ENCODE measurements around the gene FEV. TPM values are rescaled to one million over a fixed set of nuclear protein-coding genes. Genes with fewer than 3 reads are reported as not detected.
A peak's percentile ranks its signal among the peaks of the same experiment; 100 is the strongest.

FEV gene
- polyA plus RNA-seq, 3 donors from 2014 or later: not detected

DNA sequence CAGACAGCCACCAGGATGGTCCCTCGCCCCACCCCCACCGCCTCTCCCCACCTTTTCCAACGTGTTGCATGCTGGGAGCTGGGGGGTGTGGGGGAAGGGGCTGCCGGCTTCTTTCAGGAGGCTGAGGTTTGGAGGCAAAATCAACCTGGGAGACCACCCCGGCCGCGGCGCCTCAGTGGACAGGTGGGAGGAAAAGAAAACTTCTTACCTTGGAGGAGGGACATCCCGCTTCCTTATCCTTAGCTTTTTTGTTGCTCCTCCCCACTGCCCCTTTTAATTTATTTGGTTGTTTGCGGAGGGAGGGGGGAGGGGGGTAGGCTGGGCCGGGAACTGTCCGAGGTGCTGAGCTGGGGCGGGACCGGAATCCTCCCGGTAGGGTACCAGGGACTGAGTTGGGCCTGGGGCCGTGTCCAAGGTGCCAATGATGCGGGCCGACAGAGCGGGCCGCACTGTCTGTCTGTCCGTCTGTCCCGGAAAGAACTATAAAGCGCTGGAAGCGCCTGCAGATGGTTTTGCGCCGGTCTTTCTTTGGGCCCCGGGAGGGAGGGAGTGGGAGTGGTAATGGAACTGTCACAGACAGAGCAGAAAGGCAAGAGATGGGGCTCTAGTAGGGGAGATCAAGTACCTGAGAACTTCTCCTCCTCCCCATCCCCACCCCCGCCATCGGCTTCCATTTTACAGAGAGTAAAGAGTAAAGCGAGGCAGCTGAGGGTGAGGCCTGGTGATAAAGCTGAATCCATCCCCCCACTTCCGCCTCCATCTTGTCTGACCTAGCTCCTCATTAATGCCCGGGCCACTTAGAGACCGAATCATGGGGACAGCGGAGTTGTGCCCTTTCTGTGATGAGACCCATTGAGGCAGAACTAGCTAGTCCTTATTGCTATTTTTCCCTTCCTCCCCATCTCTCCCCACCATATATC is 23.1 kb downstream of the FEV start:
- Mint-ChIP-seq H3K9me3 (peaks cover 0 to 9% (median 2%) of the 10 kb centered on the region in 6 donors), H3K4me1 (peaks cover 5 to 19% of the 10 kb centered on the region in 2 donors), H3K27ac (no peak overlapping the region), H3K36me3 (peaks cover 0 to 3% (median 0%) of the 10 kb centered on the region in 3 donors), H3K27me3 (ENCODE audit: low read depth in 3 of 3) (peaks cover 23 to 33% (median 31%) of the 10 kb centered on the region in 3 donors), H3K4me3 (peak overlapping the region in 1 of 5 donors; percentile 17)
- no peak for DNase-seq

DNA sequence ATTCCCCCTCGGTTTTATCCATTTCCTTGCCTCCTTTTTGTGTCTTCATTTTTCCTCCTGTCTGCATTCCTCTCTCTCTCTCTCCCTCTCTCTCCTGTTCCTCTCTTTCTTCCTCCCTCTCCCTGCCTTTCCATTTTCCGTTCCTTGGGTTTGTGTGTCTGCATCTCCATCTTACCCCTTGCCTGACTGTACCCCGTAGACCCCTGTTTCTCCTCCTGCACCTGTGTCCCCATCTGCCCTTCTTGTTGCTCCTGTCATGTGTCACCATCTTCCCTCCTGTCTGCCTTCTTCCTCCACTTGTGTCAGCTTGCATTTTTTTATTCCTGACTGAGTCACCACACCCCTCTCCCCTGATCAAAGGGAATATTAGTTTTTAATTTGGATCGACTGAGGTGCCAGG is 23.8 kb downstream of the FEV start:
- peaks cover 23 to 33% (median 33%) of the 10 kb centered on the region in 3 donors for H3K27me3 Mint-ChIP-seq (ENCODE audit: low read depth in 3 of 3)
- H3K4me3 Mint-ChIP-seq: peak overlapping the region in 4 of 5 donors; percentile 6 to 64 (median 39)
- H3K27ac Mint-ChIP-seq: no peak overlapping the region
- H3K9me3 Mint-ChIP-seq: peaks cover 0 to 9% (median 2%) of the 10 kb centered on the region in 6 donors
- DNase-seq: no peak
- peaks cover 5 to 19% of the 10 kb centered on the region in 2 donors for H3K4me1 Mint-ChIP-seq
- H3K36me3 Mint-ChIP-seq: peaks cover 0 to 3% (median 0%) of the 10 kb centered on the region in 3 donors

DNA sequence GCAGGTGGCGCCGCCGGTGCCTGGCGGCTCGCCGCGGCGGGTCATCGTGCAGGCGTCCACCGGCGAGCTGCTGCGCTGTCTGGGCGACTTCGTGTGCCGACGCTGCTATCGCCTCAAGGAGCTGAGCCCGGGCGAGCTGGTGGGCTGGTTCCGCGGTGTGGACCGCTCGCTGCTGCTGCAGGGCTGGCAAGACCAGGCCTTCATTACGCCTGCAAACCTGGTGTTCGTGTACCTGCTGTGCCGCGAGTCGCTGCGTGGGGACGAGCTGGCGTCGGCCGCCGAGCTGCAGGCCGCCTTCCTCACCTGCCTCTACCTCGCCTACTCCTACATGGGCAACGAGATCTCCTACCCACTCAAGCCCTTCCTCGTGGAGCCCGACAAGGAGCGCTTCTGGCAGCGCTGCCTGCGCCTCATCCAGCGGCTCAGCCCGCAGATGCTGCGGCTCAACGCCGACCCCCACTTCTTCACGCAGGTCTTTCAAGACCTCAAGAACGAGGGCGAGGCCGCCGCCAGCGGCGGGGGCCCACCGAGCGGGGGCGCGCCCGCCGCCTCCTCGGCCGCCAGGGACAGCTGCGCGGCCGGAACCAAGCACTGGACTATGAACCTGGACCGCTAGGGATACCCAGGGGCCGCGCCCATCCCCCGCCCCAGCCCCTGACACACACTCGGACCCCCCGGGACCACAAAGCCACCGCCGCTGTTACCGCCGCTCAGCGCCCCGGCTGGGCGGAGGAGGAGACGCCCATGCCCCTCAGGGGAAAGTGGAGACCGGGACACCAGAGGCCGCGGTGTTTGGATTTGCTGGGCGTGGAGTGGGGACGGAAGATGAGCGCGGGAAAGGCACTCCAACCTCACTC is 24.4 kb downstream of the FEV start:
- H3K9me3 Mint-ChIP-seq: peaks cover 0 to 9% (median 2%) of the 10 kb centered on the region in 6 donors
- peaks cover 0 to 3% (median 0%) of the 10 kb centered on the region in 3 donors for H3K36me3 Mint-ChIP-seq
- H3K4me3 Mint-ChIP-seq: peak overlapping the region; percentile 7 to 57 (median 21)
- DNase-seq: no peak
- no peak overlapping the region for H3K27ac Mint-ChIP-seq
- H3K4me1 Mint-ChIP-seq: peaks cover 5 to 19% of the 10 kb centered on the region in 2 donors
- H3K27me3 Mint-ChIP-seq (ENCODE audit: low read depth in 3 of 3): peaks cover 23 to 34% (median 33%) of the 10 kb centered on the region in 3 donors

DNA sequence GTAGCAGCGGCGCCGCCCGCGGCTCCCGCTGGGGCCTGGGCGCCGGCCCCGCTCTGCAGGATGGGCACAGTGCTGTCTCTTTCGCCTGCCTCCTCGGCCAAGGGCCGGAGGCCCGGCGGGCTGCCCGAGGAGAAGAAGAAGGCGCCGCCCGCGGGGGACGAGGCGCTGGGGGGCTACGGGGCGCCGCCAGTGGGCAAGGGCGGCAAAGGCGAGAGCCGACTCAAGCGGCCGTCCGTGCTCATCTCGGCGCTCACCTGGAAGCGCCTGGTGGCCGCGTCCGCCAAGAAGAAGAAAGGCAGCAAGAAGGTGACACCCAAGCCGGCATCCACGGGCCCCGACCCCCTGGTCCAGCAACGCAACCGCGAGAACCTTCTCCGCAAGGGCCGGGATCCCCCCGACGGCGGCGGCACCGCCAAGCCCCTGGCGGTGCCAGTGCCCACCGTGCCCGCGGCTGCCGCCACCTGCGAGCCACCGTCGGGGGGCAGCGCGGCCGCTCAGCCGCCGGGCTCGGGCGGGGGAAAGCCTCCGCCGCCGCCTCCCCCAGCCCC is 25.1 kb downstream of the FEV start:
- peaks cover 0 to 9% (median 2%) of the 10 kb centered on the region in 6 donors for H3K9me3 Mint-ChIP-seq
- H3K4me1 Mint-ChIP-seq: peaks cover 5 to 19% of the 10 kb centered on the region in 2 donors
- H3K27ac Mint-ChIP-seq: no peak overlapping the region
- no peak for DNase-seq
- no peak overlapping the region for H3K4me3 Mint-ChIP-seq
- peaks cover 0 to 3% (median 0%) of the 10 kb centered on the region in 3 donors for H3K36me3 Mint-ChIP-seq
- H3K27me3 Mint-ChIP-seq (ENCODE audit: low read depth in 3 of 3): peaks cover 23 to 37% (median 31%) of the 10 kb centered on the region in 3 donors

- Mint-ChIP-seq H3K36me3 (peaks cover 0 to 3% (median 0%) of the 10 kb centered on the region in 3 donors), H3K27me3 (ENCODE audit: low read depth in 3 of 3) (peaks cover 22 to 33% (median 28%) of the 10 kb centered on the region in 3 donors), H3K27ac (no peak within 1 kb of the TSS), H3K9me3 (peaks cover 0 to 9% (median 2%) of the 10 kb centered on the region in 6 donors), H3K4me1 (peaks cover 5 to 19% of the 10 kb centered on the region in 2 donors), H3K4me3 (peak within 1 kb of the TSS; percentile 30 to 82 (median 69))
- DNase-seq: peak; percentile 23 to 56 (median 35)
Measured at GRCh38 chr2:218959141-218959731, 25.7 kb downstream of the FEV start, which contains the start of gene CDK5R2. Gene CDK5R2, plus strand, starts transcription at chr2:218959666. Its CDS starts 155 bp downstream, at chr2:218959821.

- peak overlapping the region in 1 of 5 donors; percentile 49 for H3K4me3 Mint-ChIP-seq
- no peak overlapping the region for H3K27ac Mint-ChIP-seq
Measured at GRCh38 chr2:218958276-218958675, 26.7 kb downstream of the FEV start.

DNA sequence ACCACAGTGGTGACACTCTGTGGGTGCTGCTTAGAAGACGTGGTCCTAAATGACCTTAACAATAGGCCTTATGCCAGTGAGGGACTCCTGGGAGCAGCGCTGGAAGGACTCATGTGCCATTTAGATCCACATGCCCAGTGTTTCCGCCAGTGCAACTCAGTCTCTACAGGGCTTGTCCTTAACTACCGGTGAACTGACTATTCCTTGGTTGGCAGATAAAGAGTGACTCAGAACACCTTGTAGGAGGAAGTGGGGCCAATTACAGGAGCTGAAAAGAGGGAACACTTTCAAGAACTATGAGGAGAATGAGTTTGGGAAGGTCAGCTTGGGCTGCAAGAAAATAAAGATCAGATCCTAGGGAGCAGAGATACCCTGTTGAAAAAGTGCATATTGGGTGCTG is 27.3 kb downstream of the FEV start:
- no peak for DNase-seq
- Mint-ChIP-seq H3K27me3 (ENCODE audit: low read depth in 3 of 3) (peaks cover 12 to 20% (median 17%) of the 10 kb centered on the region in 3 donors), H3K4me1 (peaks cover 5 to 15% of the 10 kb centered on the region in 2 donors), H3K27ac (no peak overlapping the region), H3K4me3 (peak overlapping the region in 1 of 5 donors; percentile 19), H3K36me3 (peaks cover 0 to 3% (median 0%) of the 10 kb centered on the region in 3 donors), H3K9me3 (peaks cover 0 to 9% (median 0%) of the 10 kb centered on the region in 6 donors)

More at GRCh38 chr2:218958276-218958675, 26.7 kb downstream of the FEV start:
- Mint-ChIP-seq H3K27me3 (ENCODE audit: low read depth in 3 of 3) (peaks cover 15 to 25% (median 20%) of the 10 kb centered on the region in 3 donors), H3K36me3 (peaks cover 0 to 3% (median 0%) of the 10 kb centered on the region in 3 donors), H3K4me1 (peaks cover 5 to 17% of the 10 kb centered on the region in 2 donors), H3K9me3 (peaks cover 0 to 9% (median 0%) of the 10 kb centered on the region in 6 donors)
- DNase-seq: no peak

DNA sequence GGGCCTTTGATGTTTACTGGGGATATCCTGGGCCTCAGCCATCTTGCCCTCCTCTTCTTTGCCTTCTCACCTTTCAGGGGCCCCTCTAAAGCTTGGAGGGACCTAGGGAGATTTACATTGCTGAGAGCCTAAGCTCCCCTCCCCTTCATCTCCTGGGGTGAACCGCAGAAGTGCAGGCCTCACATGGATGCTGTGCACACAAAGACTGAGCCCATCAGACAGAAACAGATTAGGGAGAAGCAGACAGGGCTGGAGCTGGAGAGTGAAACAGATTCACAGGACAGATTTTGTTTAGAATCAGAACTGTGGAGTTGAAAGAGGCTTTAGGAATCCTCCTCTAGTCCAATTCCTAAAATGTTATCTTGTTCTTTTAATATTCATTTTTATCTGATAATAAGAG is 28.9 kb downstream of the FEV start:
- H3K27me3 Mint-ChIP-seq (ENCODE audit: low read depth in 3 of 3): peaks cover 8 to 22% (median 9%) of the 10 kb centered on the region in 3 donors
- no peak overlapping the region for H3K27ac Mint-ChIP-seq
- peaks cover 0 to 3% (median 0%) of the 10 kb centered on the region in 3 donors for H3K36me3 Mint-ChIP-seq
- H3K4me3 Mint-ChIP-seq: no peak overlapping the region
- peaks cover 1 to 12% of the 10 kb centered on the region in 2 donors for H3K4me1 Mint-ChIP-seq
- peaks cover 0 to 6% (median 0%) of the 10 kb centered on the region in 6 donors for H3K9me3 Mint-ChIP-seq
- no peak for DNase-seq

GRCh38 chr2:218954541-218955300 is 30.3 kb downstream of the FEV start:
- Mint-ChIP-seq H3K27me3 (ENCODE audit: low read depth in 3 of 3) (peaks cover 7 to 26% (median 8%) of the 10 kb centered on the region in 3 donors), H3K27ac (no peak overlapping the region), H3K36me3 (peaks cover 0 to 3% (median 0%) of the 10 kb centered on the region in 3 donors), H3K4me3 (no peak overlapping the region), H3K9me3 (peaks cover 0 to 4% (median 0%) of the 10 kb centered on the region in 6 donors), H3K4me1 (peaks cover 0 to 8% of the 10 kb centered on the region in 2 donors)
- DNase-seq: no peak

- H3K9me3 Mint-ChIP-seq: peaks cover 0 to under 1% (median 0%) of the 10 kb centered on the region in 6 donors
- peaks cover 0 to 3% (median 0%) of the 10 kb centered on the region in 3 donors for H3K36me3 Mint-ChIP-seq
- no peak for DNase-seq
- H3K27me3 Mint-ChIP-seq (ENCODE audit: low read depth in 3 of 3): peaks cover 4 to 20% (median 7%) of the 10 kb centered on the region in 3 donors
- H3K4me3 Mint-ChIP-seq: no peak overlapping the region
- no peak overlapping the region for H3K27ac Mint-ChIP-seq
- H3K4me1 Mint-ChIP-seq: no peaks in the 10 kb centered on the region
Measured at GRCh38 chr2:218953366-218953954, 31.5 kb downstream of the FEV start.

GRCh38 chr2:218952160-218952559 is 32.8 kb downstream of the FEV start:
- DNase-seq: no peak
- Mint-ChIP-seq H3K27ac (no peak overlapping the region), H3K27me3 (ENCODE audit: low read depth in 3 of 3) (peaks cover 6 to 10% (median 6%) of the 10 kb centered on the region in 3 donors), H3K4me3 (no peak overlapping the region), H3K9me3 (no peaks in the 10 kb centered on the region), H3K4me1 (no peaks in the 10 kb centered on the region), H3K36me3 (no peaks in the 10 kb centered on the region)

DNA sequence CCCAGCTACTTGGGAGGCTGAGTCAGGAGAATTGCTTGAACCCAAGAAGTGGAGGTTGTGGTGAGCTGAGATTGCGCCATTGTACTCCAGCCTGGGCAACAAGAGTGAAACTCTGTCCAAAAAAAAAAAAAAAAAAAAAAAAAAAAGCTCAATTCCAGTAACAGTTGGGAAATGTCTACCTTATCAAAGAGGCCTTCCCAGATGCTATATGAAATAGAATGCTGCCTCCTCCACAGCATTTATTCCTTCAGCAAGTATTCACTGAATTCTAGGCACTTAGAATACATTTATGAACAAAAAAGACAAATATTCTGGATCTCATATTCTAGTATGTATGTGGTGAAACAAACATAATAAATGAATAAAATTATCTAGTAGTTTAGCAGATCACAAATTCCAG is 38.4 kb downstream of the FEV start:
- Mint-ChIP-seq H3K9me3 (peaks cover 0 to 2% (median 0%) of the 10 kb centered on the region in 6 donors), H3K27ac (no peak overlapping the region), H3K27me3 (ENCODE audit: low read depth in 3 of 3) (peaks cover 3 to 34% (median 13%) of the 10 kb centered on the region in 3 donors), H3K4me3 (no peak overlapping the region), H3K36me3 (peaks cover 0 to 3% (median 0%) of the 10 kb centered on the region in 3 donors), H3K4me1 (no peaks in the 10 kb centered on the region)
- no peak for DNase-seq

Data from immature natural killer cell (primary cell).